ENCODE measurements around the gene RAB11FIP3. TPM values are rescaled to one million over a fixed set of nuclear protein-coding genes. Genes with fewer than 3 reads are reported as not detected.

The RAB11FIP3 gene, protein sequence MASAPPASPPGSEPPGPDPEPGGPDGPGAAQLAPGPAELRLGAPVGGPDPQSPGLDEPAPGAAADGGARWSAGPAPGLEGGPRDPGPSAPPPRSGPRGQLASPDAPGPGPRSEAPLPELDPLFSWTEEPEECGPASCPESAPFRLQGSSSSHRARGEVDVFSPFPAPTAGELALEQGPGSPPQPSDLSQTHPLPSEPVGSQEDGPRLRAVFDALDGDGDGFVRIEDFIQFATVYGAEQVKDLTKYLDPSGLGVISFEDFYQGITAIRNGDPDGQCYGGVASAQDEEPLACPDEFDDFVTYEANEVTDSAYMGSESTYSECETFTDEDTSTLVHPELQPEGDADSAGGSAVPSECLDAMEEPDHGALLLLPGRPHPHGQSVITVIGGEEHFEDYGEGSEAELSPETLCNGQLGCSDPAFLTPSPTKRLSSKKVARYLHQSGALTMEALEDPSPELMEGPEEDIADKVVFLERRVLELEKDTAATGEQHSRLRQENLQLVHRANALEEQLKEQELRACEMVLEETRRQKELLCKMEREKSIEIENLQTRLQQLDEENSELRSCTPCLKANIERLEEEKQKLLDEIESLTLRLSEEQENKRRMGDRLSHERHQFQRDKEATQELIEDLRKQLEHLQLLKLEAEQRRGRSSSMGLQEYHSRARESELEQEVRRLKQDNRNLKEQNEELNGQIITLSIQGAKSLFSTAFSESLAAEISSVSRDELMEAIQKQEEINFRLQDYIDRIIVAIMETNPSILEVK
- 21.3 and 36.0 TPM in 2 replicates for total RNA-seq

DNA sequence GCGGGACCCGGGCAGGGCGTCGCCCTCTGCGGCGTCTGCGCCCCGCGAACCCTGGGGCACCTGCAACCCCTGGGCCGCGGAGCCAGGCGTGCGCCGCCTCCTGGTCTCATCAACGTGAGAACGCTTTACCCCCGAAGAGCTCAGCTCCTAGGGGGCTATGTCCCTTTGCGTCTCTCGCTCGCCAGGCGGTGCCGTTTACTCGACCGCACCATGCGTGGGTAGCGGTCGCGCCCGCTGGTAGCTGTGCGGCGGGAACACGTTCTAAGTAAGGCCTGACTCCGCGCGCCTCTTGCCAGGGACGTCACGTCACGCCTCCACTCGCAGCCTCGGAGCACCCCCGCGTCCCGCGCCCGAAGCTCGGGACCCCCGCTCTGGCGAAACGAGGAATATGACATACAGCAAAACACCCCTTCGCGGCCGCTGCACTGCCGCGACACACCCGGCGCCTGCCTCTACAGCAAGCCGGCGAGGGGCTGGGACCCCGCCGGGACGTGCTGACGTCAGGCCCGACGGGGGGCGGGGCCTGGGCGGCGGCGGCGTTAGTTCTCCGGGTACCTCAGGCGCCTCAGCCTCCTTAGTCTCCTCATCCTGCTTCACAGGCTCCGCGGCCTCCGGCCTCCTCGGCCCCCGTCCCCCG lies at the start of gene RAB11FIP3:
Gene RAB11FIP3 (plus strand): TSS at position 568 of the 637 bp plus-strand sequence. CDS start 358 bp downstream, outside the sequence.

DNA sequence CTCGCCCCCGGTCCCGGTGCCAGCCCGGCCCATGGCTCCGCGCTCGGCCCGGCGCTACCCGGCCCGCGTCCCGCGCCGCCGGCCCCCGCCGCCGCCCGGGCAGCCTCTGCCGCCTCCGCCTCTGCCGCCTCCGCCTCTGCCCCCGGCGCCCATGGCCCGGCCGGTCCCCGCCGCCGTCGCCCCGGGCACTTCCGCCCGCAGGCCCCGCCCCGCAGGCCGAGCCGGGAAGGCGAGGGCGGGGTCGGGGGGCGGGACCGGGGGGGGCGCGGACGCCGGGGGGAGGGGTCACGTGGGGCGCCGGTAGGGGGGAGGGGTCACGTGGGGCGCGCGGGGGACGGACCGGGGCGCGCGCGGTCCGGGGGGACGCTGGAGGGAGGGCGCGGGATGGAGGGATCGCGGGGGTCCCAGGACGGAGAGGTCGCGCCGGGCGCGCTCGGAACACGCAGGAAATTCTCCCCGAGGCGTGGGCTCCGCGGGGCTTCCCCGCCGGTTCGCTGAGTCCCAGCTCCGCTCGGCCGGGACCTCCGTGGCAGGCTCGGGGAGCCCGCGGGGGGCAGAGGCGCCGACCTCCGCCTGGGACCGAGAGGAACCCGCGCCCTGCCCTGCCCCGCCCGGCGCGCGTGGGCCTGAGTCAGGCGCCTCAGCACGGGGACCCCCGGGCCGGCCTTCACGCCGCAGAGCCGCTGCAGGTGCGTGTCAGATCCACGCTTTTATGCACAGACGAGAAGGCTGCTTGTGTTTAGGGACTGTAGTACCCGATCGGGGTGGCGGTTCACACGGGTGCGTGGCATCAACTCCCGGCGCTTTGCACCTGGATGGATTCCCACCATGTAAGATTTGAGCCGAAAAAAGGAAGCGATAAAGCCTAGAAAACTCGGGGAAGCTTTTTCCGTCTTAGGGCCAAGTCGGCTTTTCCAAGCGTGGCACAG lies 43.4 kb upstream of the RAB11FIP3 start, which contains the start of gene PGAP6:
Gene PGAP6 (minus strand): TSS at position 190 of the 929 bp plus-strand sequence. CDS start 157 bp downstream, at position 33.

DNA sequence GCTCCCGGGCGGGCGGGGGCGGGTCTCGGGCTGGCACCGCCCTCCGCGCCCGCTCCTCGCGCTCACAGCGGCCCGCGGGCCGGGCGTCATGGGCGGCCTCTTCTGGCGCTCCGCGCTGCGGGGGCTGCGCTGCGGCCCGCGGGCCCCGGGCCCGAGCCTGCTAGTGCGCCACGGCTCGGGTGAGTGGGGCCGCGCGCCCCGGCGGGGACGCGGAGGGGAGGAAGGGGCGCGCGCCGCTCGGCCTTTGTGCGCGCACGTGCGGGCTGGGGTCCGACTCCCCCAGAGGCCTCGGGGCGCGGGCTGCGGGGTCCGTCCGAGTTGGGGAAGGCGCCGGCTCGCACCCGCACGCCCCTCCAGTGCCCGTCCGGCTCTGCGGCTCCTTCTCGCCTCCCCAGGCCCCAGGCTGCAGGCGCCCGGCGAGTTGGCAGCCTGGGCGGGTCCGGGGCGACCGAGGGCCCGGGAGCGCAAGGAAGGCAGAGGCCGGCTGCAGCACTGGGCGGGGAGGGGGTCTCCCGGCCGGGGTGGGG lies 28.3 kb upstream of the RAB11FIP3 start, which contains the start of gene NME4:
Gene NME4 (plus strand): TSS at position 65 of the 527 bp plus-strand sequence. CDS start 24 bp downstream, at position 89.

DNA sequence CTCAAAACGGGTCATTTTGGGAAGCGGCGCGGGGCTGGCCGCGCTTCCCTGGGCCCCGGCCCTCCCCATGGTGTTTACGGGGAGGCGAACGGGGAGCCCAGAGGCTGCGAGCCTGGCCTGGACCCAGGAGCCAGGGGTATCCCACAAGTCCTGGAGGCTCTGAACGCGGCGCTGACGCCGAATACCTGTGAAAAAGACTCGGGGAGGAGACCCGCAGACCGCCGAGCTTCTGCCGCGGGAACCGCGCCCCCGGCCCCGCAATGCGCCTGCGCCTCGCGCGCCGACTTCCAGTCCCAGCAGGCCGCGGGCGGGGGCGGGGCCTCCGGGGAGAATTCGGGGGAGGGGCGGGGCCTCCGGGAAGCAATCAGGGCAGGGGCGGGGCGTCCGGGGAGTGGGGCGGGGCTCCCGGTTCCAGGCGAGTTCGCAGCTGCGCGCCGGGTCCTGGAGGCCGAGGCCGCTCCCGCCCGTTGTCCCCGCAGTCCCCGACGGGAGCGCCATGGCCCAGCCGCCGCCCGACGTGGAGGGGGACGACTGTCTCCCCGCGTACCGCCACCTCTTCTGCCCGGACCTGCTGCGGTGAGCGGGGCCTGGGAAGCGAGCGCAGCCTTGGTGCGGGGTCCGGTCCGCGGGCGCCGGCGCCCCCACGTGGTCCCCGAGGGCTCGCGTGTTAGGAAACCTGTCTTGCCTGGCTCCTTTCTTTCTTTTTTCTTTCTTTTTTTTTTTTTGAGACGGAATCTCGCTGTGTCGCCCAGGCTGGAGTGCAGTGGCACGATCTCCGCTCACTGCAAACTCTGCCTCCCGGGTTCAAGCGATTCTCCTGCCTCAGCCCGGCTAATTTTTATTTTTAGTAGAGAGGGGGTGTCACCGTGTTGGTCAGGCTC lies 23.7 kb upstream of the RAB11FIP3 start, which contains the start of gene DECR2:
Gene DECR2 (plus strand): TSS at position 418 of the 881 bp plus-strand sequence. CDS start 79 bp downstream, at position 497.

DNA sequence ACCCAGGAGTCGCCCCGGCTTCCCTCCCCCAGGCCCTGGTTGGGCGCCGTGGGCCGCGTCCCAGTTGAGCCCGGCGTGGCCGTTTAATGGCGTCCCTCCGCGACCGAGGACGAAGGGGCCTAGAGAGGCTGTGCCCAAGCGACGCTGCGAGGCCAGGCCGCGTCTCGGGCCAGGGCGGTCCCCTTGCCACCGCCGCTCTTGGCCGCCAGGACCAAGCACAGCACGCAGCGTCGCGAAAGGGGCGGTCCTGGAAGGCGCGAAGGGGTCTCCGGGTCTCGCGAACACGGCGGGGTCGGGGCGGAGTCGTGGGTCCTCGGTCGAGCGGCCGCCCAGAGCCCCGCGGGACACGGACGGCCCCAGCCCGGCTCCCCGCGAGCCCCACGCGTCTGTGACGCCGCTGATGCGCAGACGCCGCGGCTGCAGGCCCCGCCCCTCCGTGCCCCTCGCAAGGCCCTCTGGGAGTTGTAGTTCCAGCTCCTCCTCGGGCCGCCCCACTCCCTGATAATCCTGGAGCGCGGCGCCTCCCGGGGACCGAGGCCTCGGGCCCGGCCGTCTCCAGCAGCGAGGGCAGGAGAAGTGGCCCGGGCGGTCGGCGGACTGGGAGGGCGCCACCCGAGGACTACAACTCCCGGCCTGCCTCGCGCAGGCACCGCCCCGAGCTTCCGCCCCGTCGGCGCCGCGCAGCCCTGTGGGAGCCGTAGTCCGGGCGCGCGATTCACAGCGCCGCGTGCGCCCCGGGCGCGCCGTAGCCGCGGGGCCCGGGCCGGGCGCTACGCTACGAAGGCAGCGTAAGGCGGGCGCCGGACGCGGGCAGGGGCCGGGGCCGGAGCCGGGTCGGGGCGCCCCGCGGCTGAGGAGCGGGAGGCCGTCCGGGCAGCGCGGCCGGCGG lies 101.8 kb downstream of the RAB11FIP3 start, which contains the start of gene CAPN15:
Gene CAPN15 (plus strand): TSS at position 698 of the 889 bp plus-strand sequence. CDS start 19,127 bp downstream, outside the sequence.

DNA sequence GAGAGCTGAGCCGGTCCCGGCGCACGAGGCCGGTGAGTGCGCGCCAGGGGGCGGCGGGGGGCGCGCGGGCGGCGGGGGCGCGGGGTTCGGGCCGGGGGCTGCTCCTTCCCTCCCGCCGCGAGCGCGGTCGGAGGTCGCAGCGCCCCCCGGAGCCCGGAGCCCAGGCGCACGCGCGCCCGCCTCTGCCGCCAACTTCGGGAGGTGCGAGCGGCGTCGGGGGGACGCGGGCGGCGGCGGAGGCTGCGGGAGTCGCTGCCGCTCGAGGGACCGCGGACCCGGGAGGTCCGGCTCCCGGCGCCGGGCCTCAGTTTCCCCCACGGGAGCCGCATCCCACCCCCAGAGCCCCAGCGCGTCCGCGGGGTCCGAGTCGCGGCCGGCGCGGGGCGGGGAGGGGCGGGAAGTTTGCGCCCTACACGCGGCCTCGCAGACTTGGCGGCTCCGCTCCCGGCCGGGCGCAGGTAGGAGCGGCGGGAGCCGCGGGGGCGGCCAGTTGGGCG lies 134.8 kb downstream of the RAB11FIP3 start, which contains the start of gene PRR35:
Gene PRR35 (plus strand): TSS at position 191 of the 497 bp plus-strand sequence. CDS start 2,901 bp downstream, outside the sequence.

DNA sequence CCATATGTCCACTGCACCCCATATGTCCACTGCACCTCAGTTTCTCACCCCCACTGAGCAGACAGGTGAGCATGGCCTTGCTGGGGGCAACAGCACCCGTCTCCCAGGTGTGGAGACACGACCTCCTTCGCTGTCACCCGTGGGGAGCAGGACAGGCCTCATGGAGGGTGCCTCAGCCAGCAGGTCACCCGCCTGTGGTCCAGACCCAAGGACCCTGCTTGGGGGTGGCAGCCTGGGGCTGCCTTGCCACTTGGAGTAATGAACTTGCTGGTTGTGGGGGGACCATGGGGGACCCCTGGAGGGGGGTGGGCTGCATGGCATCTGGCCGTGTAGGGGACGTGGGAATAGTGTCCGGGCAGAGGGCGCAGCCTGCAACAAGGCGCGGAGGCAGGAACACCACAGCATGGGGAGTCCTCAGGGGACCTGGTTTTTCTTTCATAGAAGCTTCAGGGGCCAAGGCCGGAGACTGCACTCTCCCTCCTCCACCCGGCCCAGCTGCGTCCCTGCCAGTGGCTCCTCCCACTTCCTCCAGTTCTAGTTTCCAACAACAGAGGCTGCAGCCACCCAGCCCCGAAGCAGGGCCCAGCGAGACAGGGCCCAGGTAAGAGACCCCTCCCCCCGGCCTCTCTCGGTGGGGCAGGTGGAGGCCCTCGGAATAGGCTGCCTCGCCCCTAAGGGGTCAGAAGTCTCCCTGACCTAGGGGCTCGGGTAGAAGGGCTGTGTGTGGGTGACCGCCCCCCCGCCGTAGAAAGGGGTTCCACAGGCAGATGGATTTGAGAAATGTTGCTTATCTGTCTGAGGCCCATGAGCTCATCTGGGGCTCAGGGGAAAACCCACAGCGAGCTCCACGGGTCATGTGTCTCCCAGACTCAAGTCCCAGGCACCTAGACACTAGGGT lies 141.3 kb downstream of the RAB11FIP3 start, which contains the start of gene NHLRC4:
Gene NHLRC4 (plus strand): TSS at position 531 of the 898 bp plus-strand sequence. CDS start 1,043 bp downstream, outside the sequence.

DNA sequence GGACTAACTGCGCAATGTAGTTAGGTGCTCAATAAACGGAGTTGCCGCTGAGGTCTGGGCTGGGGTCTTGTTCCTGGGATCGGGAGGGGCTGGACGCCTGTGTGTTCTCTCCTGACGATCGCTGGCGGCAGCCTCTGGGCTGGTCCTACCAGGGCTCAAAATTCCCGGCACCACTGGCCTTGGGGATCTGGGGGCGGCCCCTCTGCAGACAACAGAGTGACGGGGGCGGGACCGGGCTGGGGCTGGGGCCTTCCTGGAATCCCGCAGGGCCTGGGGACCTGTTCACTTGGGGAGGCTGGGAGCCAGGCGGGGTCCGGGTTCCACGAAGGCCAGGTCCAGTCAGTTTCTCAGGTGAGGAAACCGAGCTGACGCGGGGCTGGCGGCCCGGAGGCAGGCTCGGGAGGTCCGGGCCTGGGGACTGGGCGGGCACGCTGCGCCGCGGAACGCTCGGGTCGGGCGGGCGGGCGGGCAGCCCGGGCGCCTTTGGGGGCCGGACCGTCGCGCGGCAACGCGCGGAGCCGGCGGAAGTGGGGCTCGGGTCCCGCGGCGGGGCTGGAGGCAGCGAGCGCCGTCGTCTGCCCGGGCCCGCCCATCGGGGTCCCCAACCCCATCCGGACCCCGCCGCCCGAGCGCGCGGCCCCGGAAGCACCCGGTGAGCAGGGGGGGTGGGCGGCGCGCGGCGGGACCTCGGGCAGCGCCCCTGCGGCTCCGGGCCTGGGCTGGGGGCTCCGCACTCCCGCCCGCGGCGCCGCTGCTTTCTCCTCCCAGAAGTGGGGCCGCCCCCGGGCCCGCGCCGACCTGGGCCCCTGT lies 144.2 kb downstream of the RAB11FIP3 start, which contains the start of gene PIGQ:
Gene PIGQ (plus strand): TSS at position 524 of the 810 bp plus-strand sequence. CDS start 4,107 bp downstream, outside the sequence.

Other genes with a start within 250 kb of the RAB11FIP3 start
- not detected in 2 replicates for gene HBA1, start 249.0 kb upstream of the RAB11FIP3 start, total RNA-seq
- gene HBQ1, start 245.2 kb upstream of the RAB11FIP3 start, total RNA-seq, result not detected in 2 replicates
- gene LUC7L, start 196.2 kb upstream of the RAB11FIP3 start, total RNA-seq, result 23.2 and 39.8 TPM in 2 replicates
- gene FAM234A, start 190.8 kb upstream of the RAB11FIP3 start, total RNA-seq, result 85.0 and 122 TPM in 2 replicates
- gene RGS11, start 149.7 kb upstream of the RAB11FIP3 start, total RNA-seq, result under 0.01 and 0.53 TPM in 2 replicates
- gene ARHGDIG, start 145.1 kb upstream of the RAB11FIP3 start, total RNA-seq, result not detected in 2 replicates
- gene PDIA2, start 142.5 kb upstream of the RAB11FIP3 start, total RNA-seq, result not detected in 2 replicates
- 13.8 and 14.9 TPM in 2 replicates for gene AXIN1, start 72.9 kb upstream of the RAB11FIP3 start, total RNA-seq
- gene MRPL28, start 55.1 kb upstream of the RAB11FIP3 start, total RNA-seq, result 147 and 185 TPM in 2 replicates
- 59.1 and 65.0 TPM in 2 replicates for gene PGAP6, start 43.7 kb upstream of the RAB11FIP3 start, total RNA-seq
- 116 and 121 TPM in 2 replicates for gene NME4, start 28.4 kb upstream of the RAB11FIP3 start, total RNA-seq
- 17.9 and 18.2 TPM in 2 replicates for gene DECR2, start 23.8 kb upstream of the RAB11FIP3 start, total RNA-seq
- 34.9 and 35.8 TPM in 2 replicates for gene CAPN15, start 102.1 kb downstream of the RAB11FIP3 start, total RNA-seq
- not detected in 2 replicates for gene PRR35, start 134.7 kb downstream of the RAB11FIP3 start, total RNA-seq
- gene NHLRC4, start 141.4 kb downstream of the RAB11FIP3 start, total RNA-seq, result 2.8 and 3.2 TPM in 2 replicates
- 37.4 and 48.4 TPM in 2 replicates for gene PIGQ, start 144.3 kb downstream of the RAB11FIP3 start, total RNA-seq
- 19.0 TPM in 2 replicates for gene RAB40C, start 164.4 kb downstream of the RAB11FIP3 start, total RNA-seq
- 0.86 TPM in 1 of 2 replicates, not detected in the other for gene WFIKKN1, start 205.3 kb downstream of the RAB11FIP3 start, total RNA-seq
- gene METTL26, start 210.7 kb downstream of the RAB11FIP3 start, total RNA-seq, result 103 and 185 TPM in 2 replicates
- gene MCRIP2, start 216.2 kb downstream of the RAB11FIP3 start, total RNA-seq, result 25.0 and 28.8 TPM in 2 replicates
- 17.6 and 19.3 TPM in 2 replicates for gene WDR90, start 223.7 kb downstream of the RAB11FIP3 start, total RNA-seq
- 47.0 and 48.7 TPM in 2 replicates for gene RHOT2, start 242.5 kb downstream of the RAB11FIP3 start, total RNA-seq

All from myometrial cell (primary cell).